RWPE2 (cell line): ENCODE data around the gene GPC5.

Experiments used
- ATAC-seq: fragments of 200-7000 bp; cut with Tn5 transposase; 3 replicates; pipeline ENCODE4 v1.9.1; 2021; ENCODE audit warnings: low read depth
- DNase-seq: peaks from one replicate; pipeline ENCODE4 v3.0.0-alpha.2; 2020; ENCODE audit warnings: low spot score
- H3K27ac ChIP-seq: fragments of 450-650 bp; 2 replicates; pipeline ENCODE4 v1.5.1; 2017; ENCODE audit warnings: mild to moderate bottlenecking; ENCODE audit not compliant: poor library complexity, severe bottlenecking
- H3K27me3 ChIP-seq: fragments of 250-450 bp; sonication (Bioruptor Pico); 2 replicates; pipeline ENCODE4 v1.5.1; 2021; ENCODE audit warnings: mild to moderate bottlenecking, moderate library complexity; ENCODE audit not compliant: insufficient read depth, poor library complexity, severe bottlenecking
- H3K36me3 ChIP-seq: fragments of 250-450 bp; sonication (Bioruptor Pico); 2 replicates; pipeline ENCODE4 v1.5.1; 2020; ENCODE audit warnings: low read depth, mild to moderate bottlenecking, moderate library complexity
- H3K4me1 ChIP-seq: fragments of 250-450 bp; sonication (Bioruptor Pico); 2 replicates; pipeline ENCODE4 v1.5.1; 2021; ENCODE audit warnings: mild to moderate bottlenecking, moderate library complexity; ENCODE audit not compliant: insufficient read depth, poor library complexity, severe bottlenecking
- H3K4me3 ChIP-seq: fragments of 250-450 bp; sonication (Bioruptor Pico); 2 replicates; pipeline ENCODE4 v1.5.1; 2021; ENCODE audit warnings: mild to moderate bottlenecking, moderate library complexity; ENCODE audit not compliant: severe bottlenecking
- H3K9me3 ChIP-seq: fragments of 250-450 bp; sonication (Bioruptor Pico); 2 replicates; pipeline ENCODE4 v1.5.1; 2021; ENCODE audit warnings: mild to moderate bottlenecking, moderate library complexity; ENCODE audit not compliant: severe bottlenecking
- CTCF ChIP-seq: fragments of 450-650 bp; IDR thresholded peaks from one replicate; pipeline ENCODE4 v1.5.1; 2017; ENCODE audit warnings: mild to moderate bottlenecking, moderate library complexity; ENCODE audit not compliant: poor library complexity, severe bottlenecking

Gene GPC5

DNA sequence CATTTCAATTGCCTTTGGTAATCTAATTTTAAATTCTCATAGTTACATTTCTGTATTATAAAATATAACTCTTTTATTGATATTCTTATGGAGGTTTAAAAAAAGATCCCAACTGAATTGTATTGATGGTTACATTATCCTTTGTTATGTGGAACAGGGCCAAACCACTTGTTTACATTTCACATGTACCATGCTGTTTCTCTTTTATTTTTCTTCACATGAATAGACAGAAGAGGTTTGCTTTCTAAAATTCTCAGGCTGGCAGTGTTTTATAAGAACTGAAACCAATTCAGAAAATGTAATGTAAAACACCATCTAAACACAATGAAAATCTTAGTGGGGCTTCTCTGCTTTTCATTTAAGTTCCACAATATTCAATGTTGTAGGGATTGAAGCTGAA is 122.5 kb downstream of the GPC5 start:
- no peak for TF ChIP-seq CTCF
- no peak for ATAC-seq
- H3K4me3 ChIP-seq, result no peak overlapping the region
- H3K27ac ChIP-seq, result no peak overlapping the region
- no peak for DNase-seq
- H3K36me3 ChIP-seq, result no peaks in the 10 kb centered on the region
- H3K27me3 ChIP-seq, result no peaks in the 10 kb centered on the region
- H3K9me3 ChIP-seq, result no peaks in the 10 kb centered on the region
- H3K4me1 ChIP-seq, result no peaks in the 10 kb centered on the region

- no peak for ATAC-seq
Measured at GRCh38 chr13:91523116-91523515, 124.7 kb downstream of the GPC5 start.

DNA sequence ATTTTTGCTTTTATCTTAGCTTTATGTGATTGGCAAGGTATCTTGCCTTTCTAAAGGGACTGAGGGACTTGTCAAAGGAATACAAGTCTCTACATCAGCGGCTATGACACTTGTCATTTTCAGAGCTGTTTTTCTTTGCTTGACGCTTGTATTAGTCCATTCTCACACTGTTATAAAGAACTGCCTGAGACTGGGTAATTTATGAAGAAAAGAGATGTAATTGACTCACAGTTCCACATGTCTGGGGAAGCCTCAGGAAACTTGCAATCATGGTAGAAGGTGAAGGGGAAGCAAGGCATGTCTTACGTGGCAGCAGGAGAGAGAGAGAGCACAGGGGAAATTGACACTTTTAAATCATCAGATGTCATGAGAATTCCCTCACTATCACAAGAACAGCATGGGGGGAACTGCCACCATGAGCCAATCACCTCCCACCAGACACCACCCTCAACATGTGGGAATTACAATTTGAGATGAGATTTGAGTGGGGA is 128.2 kb downstream of the GPC5 start:
- no peak overlapping the region for H3K27ac ChIP-seq
- ATAC-seq (no peak), DNase-seq (no peak)
- no peaks in the 10 kb centered on the region for H3K27me3 ChIP-seq
- H3K4me3 ChIP-seq, result no peak overlapping the region
- no peaks in the 10 kb centered on the region for H3K4me1 ChIP-seq
- H3K9me3 ChIP-seq, result peaks cover 5% of the 10 kb centered on the region
- H3K36me3 ChIP-seq, result no peaks in the 10 kb centered on the region
- TF ChIP-seq CTCF, result no peak

More at GRCh38 chr13:91523116-91523515, 124.7 kb downstream of the GPC5 start:
- no peak overlapping the region for H3K27ac ChIP-seq
- no peaks in the 10 kb centered on the region for H3K36me3 ChIP-seq
- no peaks in the 10 kb centered on the region for H3K9me3 ChIP-seq
- no peak overlapping the region for H3K4me3 ChIP-seq
- H3K27me3 ChIP-seq, result no peaks in the 10 kb centered on the region
- no peaks in the 10 kb centered on the region for H3K4me1 ChIP-seq
- DNase-seq, result no peak
- TF ChIP-seq CTCF, result no peak

- TF ChIP-seq CTCF, result no peak
Measured at GRCh38 chr13:91529739-91530482, 131.5 kb downstream of the GPC5 start.

GRCh38 chr13:91531646-91532045 is 133.2 kb downstream of the GPC5 start:
- Histone ChIP-seq H3K27me3 (no peaks in the 10 kb centered on the region), H3K4me1 (no peaks in the 10 kb centered on the region), H3K27ac (no peak overlapping the region), H3K36me3 (no peaks in the 10 kb centered on the region), H3K9me3 (peaks cover 5% of the 10 kb centered on the region), H3K4me3 (no peak overlapping the region)
- ATAC-seq, result no peak
- no peak for DNase-seq
- no peak for TF ChIP-seq CTCF

More at GRCh38 chr13:91529739-91530482, 131.5 kb downstream of the GPC5 start:
- Histone ChIP-seq H3K9me3 (peaks cover 5% of the 10 kb centered on the region), H3K36me3 (no peaks in the 10 kb centered on the region), H3K4me1 (no peaks in the 10 kb centered on the region), H3K4me3 (no peak overlapping the region), H3K27ac (no peak overlapping the region), H3K27me3 (no peaks in the 10 kb centered on the region)
- DNase-seq (no peak), ATAC-seq (no peak)
